Mesenteric fat pad (tissue), 1 donor: Measurements from ENCODE around the gene RASSF8. TPM values are rescaled to one million over a fixed set of nuclear protein-coding genes. Genes with fewer than 3 reads are reported as not detected.

Experiments used
- DNase-seq: peaks from one replicate; pipeline ENCODE4 v3.0.0-alpha.2; 2020; ENCODE audit warnings: low spot score
- total RNA-seq: library from RNA; stranded (reverse); fragmentation: NEBNext Ultra II Directional; extraction: Animal tissue kit (Norgen Biotek cat#: 25700); gene quantifications from one replicate; pipeline ENCODE4 v1.2.1, GENCODE V29; 2021
- donor health status: DM: yes; HTN: yes; CAD: no.

Gene RASSF8
- total RNA-seq, 1 donor from 2014 or later, result 47.0 TPM

DNA sequence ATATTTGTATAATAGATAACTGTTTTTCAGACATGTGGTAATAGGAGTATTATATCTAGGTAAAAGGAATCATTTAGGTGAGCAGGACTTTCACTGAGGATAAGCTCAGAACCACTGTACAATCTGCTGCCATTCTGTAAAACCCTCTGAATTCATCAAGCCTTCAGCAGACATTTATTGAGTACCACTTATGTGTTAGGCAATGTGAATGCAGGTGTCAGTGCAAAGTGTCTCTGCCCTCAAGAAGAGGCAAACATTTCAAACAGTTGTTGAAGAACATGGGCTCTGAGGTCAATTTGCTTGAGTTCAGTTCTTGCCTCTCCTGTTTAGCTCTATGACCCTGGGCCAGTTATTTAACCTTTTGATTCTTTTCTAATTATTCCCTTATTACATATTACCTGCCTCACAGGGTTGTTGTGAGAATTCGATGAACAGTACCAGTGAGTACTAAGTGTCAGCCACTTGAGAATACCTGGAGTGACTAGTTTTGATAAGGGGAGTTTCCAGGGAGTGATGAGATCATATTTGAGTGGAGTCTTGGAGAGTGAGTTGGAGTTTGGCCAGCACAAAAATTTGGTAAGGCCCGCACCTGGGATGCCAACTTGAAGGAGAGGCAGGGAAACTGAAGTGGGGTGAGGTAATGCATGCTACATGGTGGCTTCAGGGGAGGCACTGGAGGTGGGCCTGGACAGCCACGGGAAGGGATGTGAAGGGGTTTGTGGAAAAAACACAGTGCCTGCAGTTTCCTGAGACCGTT lies 33.7 kb downstream of the RASSF8 start:
- no peak for DNase-seq

DNA sequence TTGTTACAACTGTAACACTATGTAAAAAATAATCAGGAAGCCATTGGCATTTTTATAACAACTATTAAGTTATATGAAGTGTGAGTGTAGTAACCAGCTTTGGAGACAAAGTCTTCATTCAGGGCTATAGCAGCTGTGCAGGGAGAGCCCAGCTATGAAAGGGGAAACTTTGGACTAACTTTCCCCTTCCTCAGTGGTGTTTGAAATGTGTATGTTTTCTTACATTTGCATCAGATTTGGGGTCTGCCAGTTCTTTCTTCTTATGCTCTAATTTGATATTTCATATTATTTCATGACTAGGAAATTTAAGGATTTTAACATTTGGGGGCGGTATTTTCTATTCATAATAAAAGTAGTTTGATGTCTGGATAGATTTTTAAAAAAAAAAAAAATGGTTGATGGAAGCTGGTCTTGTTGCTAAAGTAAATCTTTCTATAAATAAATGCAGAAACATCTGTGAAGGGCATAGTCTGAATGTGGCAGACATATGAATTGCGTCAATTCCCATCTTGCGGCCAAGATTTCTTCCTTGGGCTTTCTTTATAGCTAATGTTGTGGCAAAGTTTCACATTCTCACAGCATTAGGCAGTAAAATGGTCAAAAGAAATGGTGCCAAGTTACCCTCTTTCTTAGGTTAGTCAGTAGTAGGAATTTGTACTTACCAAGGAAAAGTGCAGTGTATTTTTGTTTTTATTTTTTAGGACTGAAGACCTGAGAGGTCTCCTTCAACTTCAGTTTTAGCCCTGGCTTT lies 35.6 kb downstream of the RASSF8 start:
- no peak for DNase-seq

DNA sequence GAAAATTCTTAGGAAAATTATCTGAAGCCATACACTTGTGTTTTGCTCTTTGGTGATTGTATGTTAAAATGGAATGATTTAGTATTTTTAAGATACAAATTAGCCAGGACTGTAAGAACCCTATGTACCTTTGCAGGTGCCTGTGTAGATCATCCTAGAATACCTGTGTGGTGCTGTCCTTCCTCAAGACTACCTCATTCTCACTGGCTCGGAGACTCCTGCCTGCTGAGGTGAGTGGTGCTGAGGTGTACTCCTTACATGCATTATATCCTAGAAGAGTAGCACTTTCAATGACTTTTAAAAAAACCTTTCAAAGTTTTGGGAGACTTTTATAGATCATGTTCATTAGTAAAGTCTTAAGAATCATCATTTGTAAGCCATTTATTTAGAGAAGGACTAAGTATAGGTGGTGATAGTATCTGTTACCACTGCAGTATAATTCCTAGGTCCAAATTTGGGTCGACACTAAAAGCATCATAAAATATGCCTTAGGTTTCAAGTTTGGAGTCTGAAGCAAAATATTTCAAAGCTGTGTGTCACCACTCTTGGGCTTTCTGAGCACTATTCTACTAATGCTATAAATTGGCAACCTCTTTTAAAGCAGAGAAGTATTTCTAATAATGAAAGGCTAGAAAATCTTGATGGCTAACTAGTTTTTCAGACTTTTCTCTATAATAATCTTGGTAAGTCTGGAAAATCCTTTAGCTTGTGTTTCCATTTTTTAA lies 36.6 kb downstream of the RASSF8 start:
- no peak for DNase-seq

DNA sequence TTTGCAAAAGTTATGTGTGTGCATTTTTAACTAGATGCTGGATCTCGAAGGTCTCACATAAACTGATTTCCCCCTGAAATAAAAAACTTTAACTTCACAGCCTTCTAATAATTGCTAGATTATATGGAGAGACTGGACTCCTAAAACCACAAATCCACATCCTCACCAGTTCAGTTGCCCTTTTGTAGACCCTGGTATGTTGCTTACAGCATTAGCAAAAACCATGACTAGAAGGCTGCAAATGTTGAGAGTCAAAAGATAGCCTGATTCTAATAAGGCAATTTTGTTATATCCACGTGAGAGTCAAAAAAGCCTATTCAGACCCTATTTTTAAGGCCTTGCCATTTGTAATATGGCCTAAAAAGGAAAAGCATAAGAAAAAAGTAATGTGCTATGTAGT lies 37.4 kb downstream of the RASSF8 start:
- no peak for DNase-seq

DNA sequence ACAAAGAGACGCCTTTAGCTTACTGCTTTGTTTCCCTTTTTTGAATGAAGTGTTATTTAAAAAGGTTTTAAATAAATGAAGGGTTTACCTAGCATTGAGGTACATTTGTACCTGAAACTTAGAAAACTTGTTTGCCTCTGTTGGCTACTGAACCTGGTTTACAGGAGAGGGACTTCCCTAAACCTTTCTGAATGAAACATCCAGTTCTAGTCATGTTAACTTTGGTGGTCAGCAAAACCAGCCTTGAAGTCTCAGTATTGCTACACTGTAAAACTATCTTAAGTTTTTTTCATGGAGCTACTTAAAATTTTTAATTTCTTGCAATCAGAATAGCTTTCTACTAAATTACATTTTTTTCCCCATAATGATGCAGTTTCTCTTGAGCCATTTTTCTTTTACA lies 38.2 kb downstream of the RASSF8 start:
- no peak for DNase-seq

DNA sequence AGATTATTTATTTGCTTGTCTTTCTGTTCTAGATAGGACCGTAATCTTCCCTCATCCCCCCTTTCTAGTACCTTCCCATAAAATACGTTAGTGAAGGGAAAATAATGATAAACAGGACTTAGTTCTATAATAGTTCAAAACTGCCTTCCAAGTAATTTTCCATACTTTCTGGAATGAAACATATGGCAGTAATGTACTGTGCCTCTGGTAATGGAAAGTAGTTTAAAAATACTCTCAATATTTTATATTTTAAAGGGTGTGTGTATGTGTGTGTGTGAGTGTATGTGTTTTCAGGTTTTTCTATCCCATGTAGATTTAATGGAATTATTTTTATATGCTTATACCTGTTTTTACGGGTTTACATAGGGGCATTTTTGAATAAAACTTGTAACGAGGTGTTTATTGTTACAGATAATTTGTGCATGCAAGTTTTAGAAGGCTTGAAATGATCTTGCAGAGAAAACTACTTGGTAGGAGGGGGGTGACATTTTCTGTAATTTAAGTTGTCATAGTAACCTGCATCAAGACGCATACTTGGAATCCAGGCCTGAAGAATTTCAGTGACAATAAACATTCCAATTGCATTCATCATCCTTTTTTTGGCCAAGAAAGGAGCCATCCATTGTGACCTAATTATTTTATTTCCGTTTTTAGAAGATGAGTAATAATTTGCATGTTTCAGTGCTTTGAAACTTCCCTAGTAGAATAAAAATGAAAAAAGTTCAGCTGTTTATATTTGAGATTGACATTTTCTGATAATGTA lies 38.9 kb downstream of the RASSF8 start:
- DNase-seq, result no peak

DNA sequence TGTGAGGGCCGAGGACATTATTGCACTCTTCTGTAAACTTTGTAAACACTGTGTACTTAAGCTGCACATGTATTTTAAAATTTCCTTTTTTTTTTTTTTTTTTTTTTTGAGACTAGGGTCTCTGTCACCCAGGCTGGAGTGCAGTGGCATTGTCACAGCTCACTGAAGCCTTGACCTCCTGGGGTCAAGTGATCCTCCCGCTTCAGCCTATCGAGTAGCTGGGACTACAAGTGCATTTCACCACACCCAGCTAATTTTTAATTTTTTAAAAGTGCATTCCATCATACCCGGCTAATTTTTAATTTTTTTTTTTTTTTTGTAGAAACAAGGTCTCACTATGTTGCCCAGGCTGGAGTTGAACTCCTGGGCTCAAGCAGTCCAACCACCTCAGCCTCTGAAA lies 42.4 kb downstream of the RASSF8 start:
- DNase-seq, result no peak

DNA sequence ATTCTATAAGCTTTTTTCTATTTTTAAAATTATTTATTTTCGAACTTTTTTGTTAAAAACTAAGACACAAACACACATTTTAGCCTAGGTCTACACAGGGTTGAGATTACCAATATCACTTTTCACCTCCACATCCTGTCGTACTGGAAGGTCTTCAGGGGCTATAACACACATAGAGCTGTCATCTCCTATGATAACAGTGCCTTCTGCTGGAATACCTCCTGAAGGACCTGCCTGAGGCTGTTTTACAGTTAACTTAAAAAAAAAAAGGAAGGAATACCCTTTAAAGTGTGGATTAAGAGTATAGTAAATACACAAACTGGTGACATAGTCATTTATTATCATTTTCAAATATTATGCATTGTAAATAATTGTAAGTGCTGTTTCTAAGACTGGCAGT lies 43.0 kb downstream of the RASSF8 start:
- no peak for DNase-seq

DNA sequence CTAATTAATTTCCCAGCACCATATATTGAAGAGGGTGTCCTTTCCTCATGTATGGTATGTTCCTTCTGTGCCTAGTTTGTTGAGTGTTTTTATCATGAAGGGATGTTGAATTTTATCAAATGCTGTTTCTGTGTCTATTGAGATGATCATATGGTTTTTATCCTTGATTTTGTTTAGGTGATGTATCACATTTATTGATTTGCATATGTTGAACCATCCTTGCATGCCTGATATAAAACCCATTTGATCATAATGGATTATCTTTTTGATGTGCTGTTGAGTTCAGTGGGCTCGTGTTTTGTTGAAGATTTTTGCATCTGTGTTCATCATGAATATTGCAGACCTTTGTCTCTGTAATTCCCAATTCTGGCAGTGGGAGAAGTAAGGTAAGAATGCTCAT lies 44.6 kb downstream of the RASSF8 start:
- no peak for DNase-seq

DNA sequence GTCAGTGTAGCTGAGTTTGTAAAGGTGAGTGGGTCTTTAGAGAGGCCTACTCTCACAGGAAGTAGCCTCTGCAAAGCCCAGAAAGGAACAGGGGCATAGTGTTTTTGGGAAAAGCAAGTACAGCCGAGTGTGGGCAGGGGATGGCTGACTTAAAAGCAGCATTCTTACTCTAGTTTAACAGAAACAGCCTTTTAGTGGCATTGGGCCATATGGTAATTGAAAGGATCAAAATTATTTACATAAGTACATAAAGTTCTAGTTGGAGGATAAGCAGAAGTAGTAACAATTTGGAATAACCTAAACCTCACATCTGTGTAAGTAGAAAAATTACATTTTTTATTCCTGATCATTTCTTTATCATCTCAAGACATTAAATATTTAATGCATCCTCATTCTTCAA lies 49.1 kb downstream of the RASSF8 start:
- no peak for DNase-seq

DNA sequence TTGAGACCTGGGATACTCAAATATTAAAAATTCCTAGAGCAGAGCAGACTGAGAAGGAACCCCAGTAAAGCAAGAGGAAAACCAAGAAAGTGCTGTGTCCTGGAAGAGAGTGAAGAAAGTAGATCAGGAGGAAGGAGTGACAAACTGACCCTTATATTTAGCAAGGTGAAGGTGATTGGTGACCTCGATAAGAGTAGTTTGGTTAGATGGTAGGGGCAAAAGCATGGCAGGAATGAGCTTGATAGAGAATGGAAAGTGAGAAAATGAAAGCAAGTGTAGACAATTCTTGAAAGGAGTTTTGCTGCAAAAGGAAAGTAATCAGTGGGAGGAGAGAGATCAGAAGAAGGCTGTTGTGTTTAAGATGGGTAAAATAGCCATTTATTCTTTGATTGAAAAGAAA lies 51.1 kb downstream of the RASSF8 start:
- DNase-seq, result no peak

DNA sequence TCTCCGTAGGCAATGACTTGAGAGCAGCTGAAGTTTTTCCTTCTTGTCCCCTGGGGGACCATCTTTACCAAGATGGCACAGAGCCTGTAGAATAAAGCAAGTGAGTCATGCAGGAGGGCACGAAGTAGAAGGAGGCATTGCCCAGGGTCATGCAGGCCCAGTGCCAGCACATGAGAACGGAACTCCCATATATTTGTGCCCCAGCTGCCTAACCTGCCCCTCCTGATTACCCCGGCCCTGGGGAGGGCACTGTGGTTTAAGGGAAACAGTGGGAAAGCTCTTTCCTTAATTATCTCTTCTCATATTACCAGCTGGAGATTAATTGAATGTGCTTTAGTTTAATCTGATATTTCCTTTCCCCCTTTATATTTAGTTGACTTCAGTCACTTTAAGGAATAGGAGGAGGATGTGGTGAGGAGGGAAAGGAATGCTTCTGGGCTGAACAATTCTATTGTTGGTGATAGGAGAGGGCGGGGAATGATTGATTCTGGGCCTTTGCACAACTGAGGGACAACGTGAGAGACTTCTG lies 51.9 kb downstream of the RASSF8 start:
- no peak for DNase-seq

DNA sequence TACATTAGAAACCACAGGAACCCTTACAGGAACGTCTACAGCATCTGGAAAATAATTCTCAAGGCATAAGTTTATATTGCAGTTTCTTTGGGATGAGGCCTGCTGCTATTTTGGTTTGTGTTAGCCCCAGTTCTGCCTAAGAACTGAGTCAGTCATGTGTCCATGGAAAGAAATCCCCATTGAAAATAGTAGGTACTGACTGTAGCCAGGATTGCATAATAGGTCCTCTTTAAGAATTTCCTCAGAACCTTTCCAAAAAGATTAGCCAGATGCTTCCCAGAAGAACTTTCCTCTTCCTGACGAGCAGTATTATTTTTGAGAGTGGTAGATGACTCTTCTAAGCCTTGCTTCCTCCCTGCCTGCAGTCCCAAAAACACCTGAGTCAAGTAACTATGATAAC lies 52.6 kb downstream of the RASSF8 start:
- DNase-seq, result no peak

DNA sequence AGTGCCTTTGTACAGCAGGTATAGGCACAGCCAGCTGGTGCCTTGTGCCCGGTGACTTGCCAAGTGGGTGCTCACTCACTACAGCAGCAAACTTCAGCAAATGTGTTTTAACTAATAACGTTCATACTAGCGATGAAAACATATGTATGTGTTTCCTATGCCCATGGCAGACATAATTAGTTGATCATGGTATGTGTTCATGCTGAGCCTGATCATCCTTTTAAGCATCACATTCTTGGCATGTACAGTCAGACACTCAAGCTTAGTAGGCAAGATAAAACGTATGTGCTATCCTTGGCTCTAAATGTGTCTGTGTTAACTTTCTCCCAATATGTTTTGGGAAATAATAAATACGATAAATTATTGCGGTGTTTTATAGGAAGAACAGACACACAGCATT lies 55.6 kb downstream of the RASSF8 start:
- no peak for DNase-seq

DNA sequence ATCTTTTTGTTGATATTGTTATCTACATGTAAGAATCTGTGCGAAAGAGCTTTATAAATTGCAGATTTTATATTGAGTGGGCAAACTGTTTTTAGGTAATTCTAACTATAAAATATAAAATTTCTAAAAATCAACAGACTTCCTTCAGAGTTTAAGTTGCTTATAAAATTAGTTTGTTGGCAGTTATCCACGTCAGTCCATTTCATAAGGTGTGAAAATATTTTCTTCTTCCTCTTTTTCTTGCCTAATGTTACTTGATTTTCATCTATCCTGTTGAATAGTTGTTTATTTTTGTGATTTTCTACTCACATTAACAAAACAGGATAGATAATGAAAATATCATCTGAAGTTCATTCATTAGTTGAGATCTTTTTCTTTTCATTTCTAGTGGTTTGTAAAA lies 58.0 kb downstream of the RASSF8 start:
- DNase-seq, result no peak

DNA sequence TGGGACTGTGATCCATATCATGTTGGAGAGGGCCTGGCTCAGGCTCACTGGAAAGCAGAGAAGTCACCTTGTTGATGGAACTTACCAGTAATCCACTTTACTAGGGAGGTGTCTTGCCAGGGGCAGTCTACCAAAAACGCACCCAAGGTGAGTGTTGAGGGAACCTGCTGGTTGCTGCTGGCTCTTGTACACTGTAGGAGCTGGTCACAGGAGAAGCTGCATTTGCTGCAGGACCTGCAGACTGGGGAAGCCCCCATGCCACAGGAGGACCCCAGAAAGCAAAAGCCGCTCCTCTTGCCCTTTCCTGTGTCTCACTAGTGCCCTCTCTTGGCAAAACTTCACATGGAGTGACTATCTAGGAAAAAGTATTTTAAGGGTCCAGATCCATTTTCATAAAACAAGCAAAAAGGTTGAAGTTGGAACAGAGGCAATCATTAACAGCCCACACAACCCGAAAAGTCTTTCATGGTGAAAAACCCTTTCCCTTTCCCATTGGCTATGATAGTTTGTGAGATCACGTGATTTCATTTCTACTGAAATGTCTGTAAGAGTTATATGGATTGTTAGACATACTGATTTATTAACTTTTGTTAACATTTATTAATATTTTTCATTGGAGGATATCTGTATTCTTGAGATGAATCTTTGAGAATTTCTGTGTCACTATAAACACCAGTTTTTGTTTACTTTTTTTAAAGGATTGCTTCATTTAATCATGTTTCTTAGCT lies 59.2 kb downstream of the RASSF8 start:
- DNase-seq, result no peak

DNA sequence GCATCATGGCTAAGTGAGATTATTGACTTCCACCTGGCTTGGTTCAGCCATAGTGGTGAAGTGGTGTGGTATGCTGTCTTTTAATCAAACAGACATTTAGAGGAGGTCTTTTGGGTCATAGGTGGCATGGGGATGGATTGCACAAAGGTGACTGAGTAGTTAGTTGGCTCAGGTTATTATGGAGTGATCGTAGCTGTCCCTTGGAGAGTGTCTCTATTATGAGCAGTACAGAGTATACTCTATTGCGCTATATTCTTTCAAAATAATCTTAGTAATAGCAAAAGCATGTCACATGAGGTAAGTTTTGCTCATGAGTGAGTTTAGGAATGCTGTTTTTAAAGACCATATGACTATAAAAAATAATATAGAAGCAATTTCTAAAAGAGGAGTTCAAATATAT lies 60.4 kb downstream of the RASSF8 start:
- DNase-seq, result no peak

DNA sequence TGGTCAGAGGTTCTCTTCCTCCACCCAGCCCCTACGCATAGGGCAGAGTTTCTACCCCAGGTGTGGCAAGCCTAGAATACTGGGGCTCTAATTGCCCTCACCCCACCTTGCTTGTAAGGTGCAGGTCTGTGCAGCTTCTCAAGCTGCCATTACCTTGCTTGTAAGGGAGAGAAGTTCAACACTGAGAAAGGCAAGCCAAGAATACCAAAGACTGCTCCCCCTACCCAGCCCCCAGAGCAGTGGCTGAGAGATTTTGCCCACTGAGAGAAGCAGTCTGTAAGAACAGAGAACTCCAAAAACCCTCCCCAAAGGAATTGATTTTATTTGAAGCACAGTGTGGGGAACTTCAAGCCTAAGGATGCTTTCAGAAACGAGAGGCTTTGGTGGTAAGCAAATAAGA lies 63.1 kb downstream of the RASSF8 start:
- no peak for DNase-seq

DNA sequence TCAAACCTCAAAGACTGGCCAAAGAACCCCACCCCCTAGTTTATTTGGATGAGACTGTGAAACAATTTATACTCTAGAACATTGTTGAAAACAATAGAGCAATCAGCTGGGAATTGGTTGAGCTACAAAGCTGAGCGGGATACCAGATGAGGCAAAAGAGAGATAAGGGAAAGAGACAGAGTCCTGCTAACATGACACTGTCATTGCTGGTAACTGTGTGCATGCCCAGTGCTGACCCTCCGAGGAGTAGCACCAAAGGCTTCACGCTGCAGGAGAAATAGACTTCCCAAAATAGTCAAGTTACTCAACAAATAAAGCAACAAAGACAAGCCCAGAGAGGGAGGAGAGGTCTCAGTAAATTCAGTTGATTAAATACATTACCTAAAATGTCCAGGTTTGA lies 63.6 kb downstream of the RASSF8 start:
- no peak for DNase-seq

DNA sequence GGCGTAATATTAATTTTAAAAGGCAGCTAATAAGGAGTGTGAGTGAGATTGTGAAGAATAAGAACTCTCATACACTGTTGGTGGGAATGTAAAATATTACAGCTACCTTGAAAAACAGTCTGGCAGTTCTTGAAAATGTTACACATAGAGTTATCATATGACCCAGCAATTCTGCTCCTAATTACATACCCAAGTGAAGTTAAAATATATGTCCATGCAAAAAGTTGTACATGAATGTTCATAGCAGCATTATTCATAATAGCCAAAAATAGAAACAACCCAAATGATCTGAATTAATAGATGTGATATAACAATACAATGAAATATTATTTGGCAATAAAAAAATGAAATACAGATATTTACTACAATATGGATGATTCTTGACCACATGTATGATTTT lies 68.2 kb downstream of the RASSF8 start:
- DNase-seq, result no peak

DNA sequence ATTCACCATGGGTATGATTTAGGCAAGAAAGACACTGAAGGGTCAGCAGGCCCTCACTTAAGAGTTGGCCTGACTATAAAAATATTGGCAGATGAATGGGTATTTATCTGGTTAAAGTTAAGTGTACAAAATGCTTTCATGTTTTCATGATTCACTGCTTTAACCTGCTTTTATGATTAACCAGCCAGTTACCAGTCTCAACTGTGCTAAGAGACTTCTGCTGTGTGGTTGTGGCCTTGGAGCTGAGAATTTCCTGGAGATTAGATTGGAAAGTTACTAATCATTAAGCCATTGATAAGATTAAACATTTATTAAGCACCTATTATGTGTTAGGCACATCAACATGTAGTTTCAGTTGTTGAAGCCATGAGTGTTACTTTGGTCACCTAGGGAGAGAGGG lies 68.9 kb downstream of the RASSF8 start:
- no peak for DNase-seq
